Testis (tissue), 2 donors: ENCODE data around the gene NAT16.

Experiments
- POLR2A ChIP-seq: fragments of 450-650 bp; IDR thresholded peaks from one replicate; pipeline ENCODE4 v1.6.1; 2017; ENCODE audit warnings: antibody characterized with exemption, mild to moderate bottlenecking, moderate library complexity
- TF ChIP-seq, protein P1 (sequence below), 3 experiments: fragments of 450-650 bp in 2 of 3; fragments of 200-600 bp in 1 of 3; sonication (generic) in 1 of 3; IDR thresholded peaks; one replicate each; pipeline ENCODE4 v1.5.1; 2016 to 2019; ENCODE audit warnings: antibody characterized with exemption in 3 of 3, mild to moderate bottlenecking in 2 of 3, moderate library complexity in 1 of 3

DNA sequence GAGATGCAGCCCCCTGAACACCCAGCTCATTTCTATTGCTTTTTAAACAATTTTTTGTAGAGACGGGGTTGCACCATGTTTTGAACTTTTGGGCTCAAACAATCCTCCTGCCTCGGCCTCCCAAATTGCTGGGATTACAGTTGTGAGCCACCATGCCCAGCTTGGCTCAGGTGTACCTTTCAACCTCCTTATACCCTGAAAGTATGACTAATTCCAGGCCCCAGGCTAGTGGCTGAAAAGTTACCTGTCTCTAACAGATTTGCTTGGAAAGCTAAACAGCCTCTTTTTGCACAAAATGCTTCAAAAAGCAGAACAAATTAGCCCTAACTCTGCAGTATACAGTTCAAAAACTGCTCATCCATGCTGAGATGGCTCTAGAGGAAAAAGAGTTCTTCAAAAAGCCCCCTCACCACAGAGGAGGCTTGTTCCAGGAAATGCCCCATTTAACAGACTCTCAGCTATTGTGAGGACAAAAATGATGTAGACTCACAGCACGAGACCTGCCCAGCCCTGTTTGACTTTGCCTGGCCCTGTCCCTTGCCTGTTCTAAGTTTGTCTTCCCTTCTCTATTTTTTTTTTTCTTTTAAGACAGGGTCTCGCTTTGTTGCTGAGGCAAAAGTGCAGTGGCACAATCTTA lies 39.2 kb downstream of the NAT16 start:
- TF ChIP-seq, protein P1, sequence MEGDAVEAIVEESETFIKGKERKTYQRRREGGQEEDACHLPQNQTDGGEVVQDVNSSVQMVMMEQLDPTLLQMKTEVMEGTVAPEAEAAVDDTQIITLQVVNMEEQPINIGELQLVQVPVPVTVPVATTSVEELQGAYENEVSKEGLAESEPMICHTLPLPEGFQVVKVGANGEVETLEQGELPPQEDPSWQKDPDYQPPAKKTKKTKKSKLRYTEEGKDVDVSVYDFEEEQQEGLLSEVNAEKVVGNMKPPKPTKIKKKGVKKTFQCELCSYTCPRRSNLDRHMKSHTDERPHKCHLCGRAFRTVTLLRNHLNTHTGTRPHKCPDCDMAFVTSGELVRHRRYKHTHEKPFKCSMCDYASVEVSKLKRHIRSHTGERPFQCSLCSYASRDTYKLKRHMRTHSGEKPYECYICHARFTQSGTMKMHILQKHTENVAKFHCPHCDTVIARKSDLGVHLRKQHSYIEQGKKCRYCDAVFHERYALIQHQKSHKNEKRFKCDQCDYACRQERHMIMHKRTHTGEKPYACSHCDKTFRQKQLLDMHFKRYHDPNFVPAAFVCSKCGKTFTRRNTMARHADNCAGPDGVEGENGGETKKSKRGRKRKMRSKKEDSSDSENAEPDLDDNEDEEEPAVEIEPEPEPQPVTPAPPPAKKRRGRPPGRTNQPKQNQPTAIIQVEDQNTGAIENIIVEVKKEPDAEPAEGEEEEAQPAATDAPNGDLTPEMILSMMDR (IDR thresholded peaks at IDR 0.05) = no peak
- TF ChIP-seq POLR2A = no peak
